HUES64 (cell line): ENCODE data around the gene LNX1.

Experiments
- H3K27ac ChIP-seq: 2 replicates; pipeline ENCODE4 v1.7.0; 2013; ENCODE audit warnings: low read depth, low read length, inconsistent platforms
- H3K27me3 ChIP-seq: 2 replicates; pipeline ENCODE4 v1.6.1; 2013; ENCODE audit warnings: mild to moderate bottlenecking, low read length; ENCODE audit not compliant: insufficient read depth
- H3K36me3 ChIP-seq: 2 replicates; pipeline ENCODE4 v1.6.1; 2013; ENCODE audit warnings: mild to moderate bottlenecking, low read length; ENCODE audit not compliant: insufficient read depth
- H3K4me1 ChIP-seq: 2 replicates; pipeline ENCODE4 v1.6.1; 2013; ENCODE audit warnings: mild to moderate bottlenecking, low read length, moderate library complexity; ENCODE audit not compliant: insufficient read depth
- H3K4me3 ChIP-seq: 2 replicates; pipeline ENCODE4 v1.5.1; 2013; ENCODE audit warnings: mild to moderate bottlenecking, low read length, moderate library complexity
- H3K9ac ChIP-seq: 2 replicates; pipeline ENCODE4 v1.6.1; 2013; ENCODE audit warnings: mild to moderate bottlenecking, low read depth, low read length
- H3K9me3 ChIP-seq: 2 replicates; pipeline ENCODE4 v1.6.1; 2013; ENCODE audit warnings: low read depth, low read length; ENCODE audit not compliant: insufficient read depth
- WGBS: fragments of 150-250, 120-280 bp; methylation state at CpG from one replicate; pipeline ENCODE4 v1.1.7; 2013; ENCODE audit warnings: missing lambda C conversion rate; 5-methylcytosine and 5-hydroxymethylcytosine counted together

The LNX1 gene

DNA sequence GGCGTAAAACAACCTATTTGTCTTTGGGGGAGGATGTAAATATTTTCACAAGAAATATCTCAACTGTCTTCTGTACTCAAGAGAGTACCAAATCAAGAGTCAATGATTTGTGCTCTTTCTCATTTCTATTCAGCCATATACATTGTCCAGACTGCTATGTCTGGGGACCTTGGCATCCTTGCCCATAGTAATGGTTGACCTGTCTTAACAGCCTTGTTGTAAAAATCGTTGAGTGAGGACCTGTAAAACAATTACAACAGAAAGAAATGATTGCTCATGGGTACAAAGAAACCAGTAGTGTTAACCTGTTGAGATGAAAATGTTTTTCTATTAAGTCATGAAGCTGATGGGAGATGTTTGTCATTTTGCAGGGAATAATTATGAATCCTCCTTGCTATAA lies 56.6 kb downstream of the LNX1 start:
- Histone ChIP-seq H3K4me1 (peaks cover 22% of the 10 kb centered on the region), H3K4me3 (no peak overlapping the region), H3K27me3 (0 out of 2 replicates have a peak, but pooled peaks cover 5% of the 10 kb centered on the region), H3K9ac (no peak overlapping the region), H3K9me3 (no peaks in the 10 kb centered on the region), H3K36me3 (no peaks in the 10 kb centered on the region), H3K27ac (no peak overlapping the region)
- WGBS: 89% methylated on average over 1 of the region's 2 CpGs

DNA sequence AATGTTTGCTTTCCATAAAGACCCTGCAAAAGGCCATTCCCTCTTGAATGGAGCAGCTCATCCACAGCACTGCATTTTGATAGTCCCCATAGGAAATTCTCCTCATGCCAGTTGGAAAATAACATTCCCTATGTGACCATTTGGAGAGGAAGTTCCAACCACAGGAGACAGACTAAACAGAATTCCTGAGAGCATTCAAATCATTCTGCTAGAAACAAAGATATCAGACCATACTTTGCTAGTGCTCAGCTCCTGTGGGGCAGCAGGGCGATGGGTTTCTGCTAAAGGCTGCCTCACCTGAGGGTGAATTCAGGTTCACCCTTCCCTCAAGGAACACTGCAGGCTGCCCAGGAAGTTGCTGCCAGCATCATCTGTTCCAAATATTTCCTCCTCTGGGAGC lies 58.8 kb downstream of the LNX1 start:
- Histone ChIP-seq H3K27ac (no peak overlapping the region), H3K9me3 (no peaks in the 10 kb centered on the region), H3K36me3 (no peaks in the 10 kb centered on the region), H3K27me3 (no peaks in the 10 kb centered on the region), H3K4me3 (no peak overlapping the region), H3K9ac (no peak overlapping the region), H3K4me1 (peaks cover 33% of the 10 kb centered on the region)
- WGBS: 91% methylated on average over 1 of the region's 1 CpG

DNA sequence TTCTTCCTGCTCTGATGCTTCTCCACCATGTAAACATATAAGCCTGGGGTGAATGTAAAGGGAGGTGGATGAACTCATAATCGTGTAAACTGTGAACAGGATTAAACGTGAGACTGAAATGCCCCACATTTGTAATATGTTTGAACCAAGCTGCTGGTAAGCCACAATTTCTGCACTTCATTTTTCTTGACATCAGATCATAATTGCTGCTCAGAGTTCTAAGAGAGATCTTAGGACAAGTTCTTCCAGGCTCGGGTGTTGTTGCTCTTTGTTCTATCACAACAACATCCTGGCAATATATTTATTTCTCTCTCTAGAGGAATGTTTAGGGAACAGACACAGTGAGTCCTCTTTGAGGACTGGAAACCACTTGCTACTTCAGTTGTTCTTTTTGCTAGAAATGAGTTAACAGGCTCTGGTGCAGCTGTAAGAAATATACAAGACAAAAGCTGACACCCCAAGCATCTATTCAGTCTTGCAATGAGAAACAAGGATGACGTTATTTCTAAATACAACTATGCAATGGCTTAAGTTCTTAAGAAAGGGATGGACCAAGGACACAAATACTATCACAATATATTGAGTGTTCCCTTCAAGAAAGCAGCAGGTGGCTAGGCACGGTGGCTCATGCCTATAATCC lies 59.6 kb downstream of the LNX1 start:
- Histone ChIP-seq H3K4me3 (no peak overlapping the region), H3K4me1 (peaks cover 41% of the 10 kb centered on the region), H3K36me3 (no peaks in the 10 kb centered on the region), H3K27ac (no peak overlapping the region), H3K9ac (no peak overlapping the region), H3K27me3 (no peaks in the 10 kb centered on the region), H3K9me3 (no peaks in the 10 kb centered on the region)
- WGBS: 79% methylated on average over 5 of the region's 5 CpGs

DNA sequence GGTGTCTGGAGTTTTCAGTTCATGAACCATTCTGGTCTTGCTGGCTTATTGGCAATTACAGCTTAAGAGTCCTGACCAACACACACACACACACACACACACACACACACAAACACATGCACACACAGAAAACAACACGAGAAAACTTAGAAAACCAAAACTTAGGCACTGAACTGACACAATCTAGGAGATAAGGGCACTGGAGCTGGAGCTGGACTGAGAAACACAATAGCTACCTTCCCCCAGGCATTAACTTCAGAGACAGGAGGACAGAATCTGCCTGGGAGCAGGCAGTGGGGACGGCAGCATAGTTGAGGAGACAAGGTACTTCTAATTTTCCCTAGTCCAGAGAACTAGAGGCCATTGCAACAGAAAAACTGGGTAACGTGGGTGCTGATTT lies 62.3 kb downstream of the LNX1 start:
- Histone ChIP-seq H3K36me3 (no peaks in the 10 kb centered on the region), H3K27ac (no peak overlapping the region), H3K9me3 (no peaks in the 10 kb centered on the region), H3K4me1 (peaks cover 45% of the 10 kb centered on the region), H3K9ac (no peak overlapping the region), H3K27me3 (no peaks in the 10 kb centered on the region), H3K4me3 (no peak overlapping the region)
- 90% methylated on average over 3 of the region's 3 CpGs for WGBS

DNA sequence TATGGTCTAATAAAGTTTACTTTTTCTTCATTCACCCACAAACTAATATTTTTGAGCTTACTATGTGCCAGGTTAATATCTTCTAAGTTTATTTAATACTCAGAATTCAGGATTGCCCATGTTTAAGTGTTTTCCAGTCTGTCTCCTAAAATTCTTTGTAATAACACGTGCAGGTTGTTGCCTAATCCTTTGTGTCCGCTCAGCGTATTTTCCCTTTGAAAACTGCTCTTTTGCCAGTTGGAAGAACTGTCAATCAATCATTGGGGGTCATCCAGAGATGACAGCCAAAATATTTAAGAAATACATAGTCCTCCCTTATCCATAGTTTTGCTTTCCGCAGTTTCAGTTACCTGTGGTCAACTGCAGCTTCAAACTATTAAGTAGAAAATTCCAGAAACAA lies 63.4 kb downstream of the LNX1 start:
- H3K9ac ChIP-seq: no peak overlapping the region
- no peaks in the 10 kb centered on the region for H3K9me3 ChIP-seq
- H3K4me3 ChIP-seq: no peak overlapping the region
- no peaks in the 10 kb centered on the region for H3K27me3 ChIP-seq
- no peaks in the 10 kb centered on the region for H3K36me3 ChIP-seq
- no peak overlapping the region for H3K27ac ChIP-seq
- 94% methylated on average over 4 of the region's 4 CpGs for WGBS
- H3K4me1 ChIP-seq: peaks cover 43% of the 10 kb centered on the region

DNA sequence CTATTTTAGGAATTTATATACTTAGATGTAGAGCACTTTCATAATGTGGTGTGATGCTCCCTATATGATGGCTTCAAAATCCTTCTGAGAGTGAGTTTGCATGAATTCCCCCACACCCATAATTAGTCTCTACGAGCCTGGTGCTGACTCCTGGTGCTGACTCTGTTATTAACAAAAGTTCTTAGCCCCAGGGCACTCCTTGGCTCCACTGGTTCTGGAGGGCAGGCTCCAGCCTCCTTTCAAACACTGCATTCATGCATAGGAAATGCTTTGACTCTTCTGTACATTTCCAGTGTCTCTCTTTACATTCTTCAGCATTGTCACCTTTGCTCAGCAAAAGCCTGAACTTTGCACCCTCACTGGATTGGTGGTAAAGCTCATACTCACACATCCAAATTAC lies 64.0 kb downstream of the LNX1 start:
- WGBS: 39% methylated on average over 1 of the region's 1 CpG
- Histone ChIP-seq H3K4me1 (peaks cover 37% of the 10 kb centered on the region), H3K9ac (no peak overlapping the region), H3K27ac (no peak overlapping the region), H3K36me3 (no peaks in the 10 kb centered on the region), H3K27me3 (no peaks in the 10 kb centered on the region), H3K4me3 (no peak overlapping the region), H3K9me3 (no peaks in the 10 kb centered on the region)

DNA sequence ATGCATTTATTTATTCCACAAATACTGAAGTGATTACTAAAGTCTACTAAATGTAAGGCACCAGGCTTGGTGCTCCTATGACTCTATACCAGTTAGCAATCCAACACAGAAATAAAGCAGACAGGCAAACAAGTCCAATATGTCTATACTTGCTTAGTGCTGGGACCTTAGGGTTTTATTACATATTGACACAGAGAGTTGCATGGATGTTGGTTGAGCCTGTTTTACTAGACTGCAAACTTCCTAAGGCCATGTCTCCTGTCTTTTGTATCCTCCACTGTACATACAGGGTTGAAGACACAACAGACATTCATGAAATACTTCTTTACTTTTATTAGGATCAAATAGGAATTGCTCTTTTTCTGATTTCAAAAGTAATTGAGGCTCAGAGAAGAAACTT lies 69.0 kb downstream of the LNX1 start:
- Histone ChIP-seq H3K27me3 (no peaks in the 10 kb centered on the region), H3K9ac (no peak overlapping the region), H3K4me1 (peaks cover 22% of the 10 kb centered on the region), H3K36me3 (no peaks in the 10 kb centered on the region), H3K9me3 (no peaks in the 10 kb centered on the region), H3K4me3 (no peak overlapping the region), H3K27ac (no peak overlapping the region)

DNA sequence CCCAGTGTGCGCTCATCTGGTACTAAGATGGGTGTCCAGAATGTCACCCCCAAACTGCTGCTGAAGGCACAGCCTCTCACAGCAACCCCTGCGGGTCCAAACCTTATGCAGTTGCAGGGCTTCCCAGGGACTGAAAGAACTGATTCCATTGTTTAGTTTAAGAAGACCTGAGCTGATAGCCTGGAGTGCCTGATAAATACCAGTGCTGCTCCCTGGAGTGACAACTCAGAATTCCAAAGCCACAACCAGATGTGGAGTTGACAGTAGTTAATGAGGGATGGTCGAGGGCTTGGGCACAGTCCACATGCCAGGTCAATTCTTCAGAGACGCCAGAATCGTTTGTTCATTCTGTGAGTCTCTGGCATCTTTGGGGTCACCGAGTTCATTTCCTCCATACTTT lies 71.2 kb downstream of the LNX1 start:
- H3K36me3 ChIP-seq: no peaks in the 10 kb centered on the region
- no peak overlapping the region; the same call in 1 of the 2 replicates for H3K27ac ChIP-seq
- no peak overlapping the region for H3K4me3 ChIP-seq
- H3K9ac ChIP-seq: no peak overlapping the region
- peaks cover 12% of the 10 kb centered on the region for H3K4me1 ChIP-seq
- no peaks in the 10 kb centered on the region for H3K27me3 ChIP-seq
- WGBS: 39% methylated on average over 6 of the region's 6 CpGs
- H3K9me3 ChIP-seq: no peaks in the 10 kb centered on the region

DNA sequence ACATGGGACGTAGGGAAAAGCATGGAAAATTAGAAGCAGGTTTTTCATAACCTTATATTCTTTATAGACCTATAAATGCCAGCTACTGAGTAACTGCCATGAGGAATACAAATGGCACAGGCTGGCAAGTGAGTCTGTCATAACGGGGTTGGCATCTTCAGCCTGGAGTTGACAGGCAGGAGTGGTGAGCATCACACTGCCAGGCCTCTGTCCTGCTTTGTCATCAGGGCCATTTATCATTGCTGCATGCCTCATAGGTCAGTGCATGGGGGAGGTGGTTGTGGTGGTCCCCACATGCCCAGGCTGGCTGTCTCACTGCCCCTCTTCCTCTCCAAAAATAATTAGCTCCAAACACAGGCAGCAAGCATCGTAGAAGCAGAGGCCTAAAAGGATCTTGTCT lies 72.5 kb downstream of the LNX1 start:
- Histone ChIP-seq H3K27me3 (no peaks in the 10 kb centered on the region), H3K27ac (no peak overlapping the region), H3K9ac (no peak overlapping the region), H3K9me3 (no peaks in the 10 kb centered on the region), H3K36me3 (no peaks in the 10 kb centered on the region), H3K4me3 (no peak overlapping the region), H3K4me1 (peaks cover 12% of the 10 kb centered on the region)
- 96% methylated on average over 3 of the region's 3 CpGs for WGBS

DNA sequence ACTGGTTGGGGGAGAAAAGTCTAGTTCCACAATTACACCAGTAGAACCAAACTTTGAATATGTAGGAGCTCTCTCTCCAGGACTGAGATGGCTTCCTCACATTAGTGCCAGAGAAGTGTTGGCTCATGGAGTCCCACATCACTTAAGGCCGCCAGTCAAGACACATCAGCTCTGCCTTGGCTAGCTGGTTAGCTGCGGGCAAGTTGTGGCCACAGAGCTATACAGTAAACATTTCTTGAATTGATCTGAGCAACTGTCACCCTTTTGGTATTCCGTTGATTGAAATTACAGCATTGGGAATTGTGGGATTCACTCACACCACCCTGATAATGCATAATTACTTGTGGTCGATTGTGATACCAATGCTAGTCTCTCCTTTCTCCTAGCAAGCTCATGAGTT lies 76.2 kb downstream of the LNX1 start:
- no peaks in the 10 kb centered on the region for H3K27me3 ChIP-seq
- H3K4me3 ChIP-seq: no peak overlapping the region
- H3K9ac ChIP-seq: no peak overlapping the region
- H3K36me3 ChIP-seq: no peaks in the 10 kb centered on the region
- no peak overlapping the region for H3K27ac ChIP-seq
- H3K4me1 ChIP-seq: peaks cover 6% of the 10 kb centered on the region
- WGBS: 97% methylated on average over 4 of the region's 4 CpGs
- no peaks in the 10 kb centered on the region for H3K9me3 ChIP-seq

DNA sequence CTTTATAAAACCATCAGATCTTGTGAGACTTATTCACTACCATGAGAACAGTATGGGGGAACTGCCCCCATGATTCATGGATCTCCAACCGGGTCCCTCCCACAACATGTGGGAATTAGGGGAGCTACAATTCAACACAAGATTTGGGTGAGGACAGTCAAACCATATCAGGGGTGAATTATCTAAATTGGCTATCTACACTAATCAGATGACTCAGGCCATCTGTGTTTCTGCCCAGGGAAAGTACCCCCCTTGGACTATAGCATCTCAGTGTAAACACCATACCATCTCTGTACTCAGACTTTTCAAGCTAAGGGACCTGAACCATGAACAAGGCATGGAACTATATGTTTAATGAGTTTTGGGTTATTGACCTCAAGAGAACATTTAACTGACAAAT lies 76.8 kb downstream of the LNX1 start:
- no peaks in the 10 kb centered on the region for H3K9me3 ChIP-seq
- H3K9ac ChIP-seq: no peak overlapping the region

DNA sequence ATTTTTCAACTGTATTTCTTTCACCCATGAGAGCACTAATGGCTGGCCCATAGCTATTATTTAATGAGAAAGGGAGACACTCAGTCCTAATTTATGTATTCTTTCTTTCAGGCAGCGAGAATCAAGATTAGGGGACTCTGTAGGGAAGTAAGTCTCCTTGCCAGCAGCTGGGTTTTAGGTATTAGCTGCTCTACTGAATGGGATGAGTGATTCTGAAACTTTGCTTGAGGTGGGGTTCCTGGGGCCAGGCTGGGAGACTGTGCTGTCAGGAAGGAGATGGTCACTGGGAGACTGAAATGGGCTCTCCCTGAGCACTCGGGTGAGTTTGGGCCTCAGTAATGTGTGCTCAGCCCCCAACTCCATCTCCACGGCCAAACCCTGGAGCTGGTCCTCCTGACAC lies 78.7 kb downstream of the LNX1 start:
- Histone ChIP-seq H3K27me3 (no peaks in the 10 kb centered on the region), H3K4me1 (no peaks in the 10 kb centered on the region), H3K9me3 (no peaks in the 10 kb centered on the region), H3K36me3 (no peaks in the 10 kb centered on the region), H3K4me3 (no peak overlapping the region), H3K9ac (no peak overlapping the region), H3K27ac (no peak overlapping the region)
- WGBS: 31% methylated on average over 3 of the region's 3 CpGs

More for the DNA sequence above, 76.8 kb downstream of the LNX1 start:
- 0% methylated on average over 1 of the region's 1 CpG for WGBS
- H3K27ac ChIP-seq: no peak overlapping the region
- no peak overlapping the region for H3K4me3 ChIP-seq
- peaks cover under 1% of the 10 kb centered on the region; the same call in 1 of the 2 replicates for H3K4me1 ChIP-seq
- no peaks in the 10 kb centered on the region for H3K27me3 ChIP-seq
- H3K36me3 ChIP-seq: no peaks in the 10 kb centered on the region
